Measurements from ENCODE around the gene UBL4A.

UBL4A gene

GRCh38 chrX:154463611-154464220 is 22.7 kb downstream of the UBL4A start:
- peaks cover under 1% of the 10 kb centered on the region for H3K27me3 ChIP-seq (ENCODE audit: insufficient read depth, poor library complexity, severe bottlenecking)
- no peak overlapping the region for H3K4me3 ChIP-seq (replicated peaks; ENCODE audit: insufficient read depth, low read length)
- DNase-seq (ENCODE audit: low read depth in 1 of 2, low spot score in 1 of 2) = no peak
- H3K27ac ChIP-seq (replicated peaks) = no peak overlapping the region
- TF ChIP-seq GABPA (IDR thresholded peaks at IDR 0.05; ENCODE audit: low read depth) (no peak), SPI1 (IDR thresholded peaks at IDR 0.05; ENCODE audit: borderline replicate concordance, low read depth) (no peak), REST (IDR thresholded peaks at IDR 0.05; ENCODE audit: insufficient replicate concordance, low read depth) (no peak), CTCF (IDR thresholded peaks at IDR 0.05; ENCODE audit: insufficient read depth, low read length) (no peak), POLR2AphosphoS5 (IDR thresholded peaks at IDR 0.05; ENCODE audit: low read depth) (no peak)

GRCh38 chrX:154462396-154462795 is 24.0 kb downstream of the UBL4A start:
- Histone ChIP-seq H3K27ac (replicated peaks) (no peak overlapping the region), H3K27me3 (ENCODE audit: insufficient read depth, poor library complexity, severe bottlenecking) (peaks cover 4% of the 10 kb centered on the region), H3K4me3 (replicated peaks; ENCODE audit: insufficient read depth, low read length) (no peak overlapping the region)
- DNase-seq (ENCODE audit: low read depth in 1 of 2, low spot score in 1 of 2) = no peak
- TF ChIP-seq CTCF (IDR thresholded peaks at IDR 0.05; ENCODE audit: insufficient read depth, low read length) (no peak), SPI1 (IDR thresholded peaks at IDR 0.05; ENCODE audit: borderline replicate concordance, low read depth) (no peak), REST (IDR thresholded peaks at IDR 0.05; ENCODE audit: insufficient replicate concordance, low read depth) (no peak), POLR2AphosphoS5 (IDR thresholded peaks at IDR 0.05; ENCODE audit: low read depth) (no peak), GABPA (IDR thresholded peaks at IDR 0.05; ENCODE audit: low read depth) (no peak)

GRCh38 chrX:154460326-154460725 is 26.1 kb downstream of the UBL4A start:
- Histone ChIP-seq H3K4me3 (replicated peaks; ENCODE audit: insufficient read depth, low read length) (no peak overlapping the region), H3K27ac (replicated peaks) (no peak overlapping the region), H3K27me3 (ENCODE audit: insufficient read depth, poor library complexity, severe bottlenecking) (peaks cover 4% of the 10 kb centered on the region)
- no peak for TF ChIP-seq GABPA (IDR thresholded peaks at IDR 0.05; ENCODE audit: low read depth)
- TF ChIP-seq POLR2AphosphoS5 (IDR thresholded peaks at IDR 0.05; ENCODE audit: low read depth) = no peak
- no peak for TF ChIP-seq CTCF (IDR thresholded peaks at IDR 0.05; ENCODE audit: insufficient read depth, low read length)
- no peak for TF ChIP-seq REST (IDR thresholded peaks at IDR 0.05; ENCODE audit: insufficient replicate concordance, low read depth)
- TF ChIP-seq SPI1 (IDR thresholded peaks at IDR 0.05; ENCODE audit: borderline replicate concordance, low read depth) = no peak
- DNase-seq (ENCODE audit: low read depth in 1 of 2, low spot score in 1 of 2) = no peak
